Activated naive CD8-positive, alpha-beta T cell treated with anti-CD3 and anti-CD28 coated beads for 36 hours (primary cell): ENCODE results near the gene GABRQ. TPM values are rescaled to one million over a fixed set of nuclear protein-coding genes. Genes with fewer than 3 reads are reported as not detected.

ENCODE experiments used
- DNase-seq: peaks from one replicate; pipeline ENCODE4 v3.0.0; 2021
- H3K27ac Mint-ChIP-seq: one replicate; pipeline ENCODE4 v1.8.0; 2022; ENCODE audit warnings: mild to moderate bottlenecking, moderate library complexity, mixed read lengths
- H3K27me3 Mint-ChIP-seq: one replicate; pipeline ENCODE4 v1.8.0; 2022; ENCODE audit warnings: mild to moderate bottlenecking, mixed read lengths
- H3K36me3 Mint-ChIP-seq: one replicate; pipeline ENCODE4 v1.8.0; 2021; ENCODE audit warnings: mild to moderate bottlenecking, mixed read lengths
- H3K4me1 Mint-ChIP-seq: one replicate; pipeline ENCODE4 v1.8.0; 2021; ENCODE audit warnings: mixed read lengths
- H3K4me3 Mint-ChIP-seq: one replicate; pipeline ENCODE4 v1.8.0; 2022; ENCODE audit warnings: mild to moderate bottlenecking, moderate library complexity, mixed read lengths
- H3K9me3 Mint-ChIP-seq: one replicate; pipeline ENCODE4 v1.8.0; 2022; ENCODE audit warnings: mixed read lengths
- total RNA-seq, 2 experiments: library from RNA; stranded (reverse); gene quantifications; one replicate each; pipeline ENCODE4 v1.2.3, GENCODE V29; 2021

Gene GABRQ
- total RNA-seq = not detected

DNA sequence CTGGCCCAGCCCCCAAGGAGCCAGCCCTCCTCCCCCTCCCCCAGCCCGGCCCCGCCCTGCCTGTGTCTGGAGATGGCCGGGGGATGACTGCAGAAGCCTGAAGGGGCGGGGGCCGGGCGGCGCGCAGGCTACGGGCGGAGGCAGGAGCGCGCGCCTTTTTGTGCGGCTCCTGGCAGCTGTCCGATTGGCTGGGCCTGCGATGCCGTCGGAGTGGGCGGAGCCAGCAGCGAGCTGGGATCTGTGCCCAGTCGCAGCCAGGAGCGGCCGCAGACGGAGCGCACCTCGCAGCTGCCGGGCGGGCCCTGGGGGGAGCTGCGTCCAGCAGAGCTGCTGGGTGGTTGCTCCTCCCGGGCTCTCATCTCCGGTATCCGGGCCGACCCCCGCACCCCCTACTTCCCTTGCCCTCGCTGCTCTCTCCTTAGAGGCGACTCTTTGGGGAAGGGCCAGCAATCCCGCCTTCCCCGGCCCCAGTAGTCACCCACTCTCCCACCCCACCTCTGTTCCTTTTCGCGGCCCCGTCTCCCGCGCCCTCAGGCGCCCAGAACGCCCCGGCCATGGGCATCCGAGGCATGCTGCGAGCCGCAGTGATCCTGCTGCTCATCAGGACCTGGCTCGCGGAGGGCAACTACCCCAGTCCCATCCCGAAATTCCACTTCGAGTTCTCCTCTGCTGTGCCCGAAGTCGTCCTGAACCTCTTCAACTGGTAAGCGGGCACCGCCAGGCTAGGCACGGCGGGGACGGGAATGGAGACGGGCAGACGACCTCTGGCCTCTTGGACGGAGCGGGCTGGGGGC is at the start of gene GABRQ:
GABRQ (plus strand) TSS at position 247 of the 794 bp plus-strand sequence; CDS start at position 555, 308 bp downstream.
- Mint-ChIP-seq H3K27me3 (peaks cover 34% of the 10 kb centered on the region), H3K36me3 (no peaks in the 10 kb centered on the region), H3K4me3 (no peak within 1 kb of the TSS), H3K27ac (no peak within 1 kb of the TSS), H3K9me3 (no peaks in the 10 kb centered on the region), H3K4me1 (no peaks in the 10 kb centered on the region)
- DNase-seq = peak; percentile 27

DNA sequence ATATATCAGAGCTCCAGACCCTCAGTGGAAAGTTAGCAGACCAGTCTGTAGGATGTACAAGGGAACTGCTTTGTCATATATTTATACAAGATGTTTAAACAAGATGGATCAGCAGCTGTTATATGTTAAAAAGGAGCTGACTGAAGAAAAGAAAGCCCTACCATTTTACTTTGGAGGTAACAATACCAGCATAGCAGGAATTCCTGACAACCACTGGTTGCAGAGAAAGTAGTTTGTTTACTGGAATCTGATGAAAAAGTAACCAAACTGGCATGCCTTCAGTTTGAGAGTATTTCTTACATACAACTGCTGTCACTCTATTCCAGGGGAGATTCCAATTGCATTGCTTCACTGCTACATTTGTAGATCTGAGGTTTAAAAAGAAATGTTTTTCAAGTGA is 49.5 kb upstream of the GABRQ start:
- H3K36me3 Mint-ChIP-seq = no peaks in the 10 kb centered on the region
- H3K9me3 Mint-ChIP-seq = no peaks in the 10 kb centered on the region
- H3K4me3 Mint-ChIP-seq = no peak overlapping the region
- no peaks in the 10 kb centered on the region for H3K27me3 Mint-ChIP-seq
- no peaks in the 10 kb centered on the region for H3K4me1 Mint-ChIP-seq
- no peak overlapping the region for H3K27ac Mint-ChIP-seq
- no peak for DNase-seq

DNA sequence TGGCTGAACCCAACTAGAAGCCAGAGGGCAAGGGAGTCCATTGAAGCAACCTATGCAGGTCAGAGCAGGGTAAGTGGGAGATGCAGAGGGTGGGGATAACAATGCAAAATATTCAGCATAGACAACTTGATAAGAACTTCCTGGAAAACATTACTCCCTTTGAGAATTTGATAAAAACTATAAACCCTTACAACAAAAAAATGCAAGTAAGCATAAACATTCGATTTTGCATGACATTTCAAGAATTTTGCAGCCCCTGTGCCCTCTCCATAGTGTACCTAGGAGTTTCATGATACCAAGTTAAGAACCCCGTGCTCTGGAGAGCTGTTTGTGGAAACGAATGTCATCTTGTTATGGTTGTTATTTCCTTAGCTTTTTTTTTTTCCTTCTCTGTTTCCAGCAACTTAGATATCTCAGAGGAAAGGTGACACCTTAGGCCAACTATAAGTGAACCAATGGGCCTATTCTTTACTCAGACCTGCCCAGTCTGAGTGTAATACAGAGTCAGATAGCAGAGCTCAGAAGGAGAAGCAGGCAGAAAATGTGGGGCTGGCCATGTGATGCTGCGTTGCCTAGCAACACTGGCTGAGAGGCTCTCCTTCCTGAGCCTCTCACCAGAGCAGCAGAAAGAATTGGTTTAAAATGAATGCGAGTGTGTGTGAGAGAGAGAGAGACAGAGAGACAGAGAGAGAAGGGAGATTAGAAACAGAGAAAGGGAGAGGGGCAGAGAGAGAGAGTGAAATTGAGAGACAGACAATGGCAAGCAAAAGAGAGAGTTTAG is 36.7 kb upstream of the GABRQ start:
- Mint-ChIP-seq H3K27ac (no peak overlapping the region), H3K36me3 (no peaks in the 10 kb centered on the region), H3K9me3 (no peaks in the 10 kb centered on the region), H3K27me3 (peaks cover 10% of the 10 kb centered on the region), H3K4me3 (no peak overlapping the region), H3K4me1 (no peaks in the 10 kb centered on the region)
- no peak for DNase-seq

DNA sequence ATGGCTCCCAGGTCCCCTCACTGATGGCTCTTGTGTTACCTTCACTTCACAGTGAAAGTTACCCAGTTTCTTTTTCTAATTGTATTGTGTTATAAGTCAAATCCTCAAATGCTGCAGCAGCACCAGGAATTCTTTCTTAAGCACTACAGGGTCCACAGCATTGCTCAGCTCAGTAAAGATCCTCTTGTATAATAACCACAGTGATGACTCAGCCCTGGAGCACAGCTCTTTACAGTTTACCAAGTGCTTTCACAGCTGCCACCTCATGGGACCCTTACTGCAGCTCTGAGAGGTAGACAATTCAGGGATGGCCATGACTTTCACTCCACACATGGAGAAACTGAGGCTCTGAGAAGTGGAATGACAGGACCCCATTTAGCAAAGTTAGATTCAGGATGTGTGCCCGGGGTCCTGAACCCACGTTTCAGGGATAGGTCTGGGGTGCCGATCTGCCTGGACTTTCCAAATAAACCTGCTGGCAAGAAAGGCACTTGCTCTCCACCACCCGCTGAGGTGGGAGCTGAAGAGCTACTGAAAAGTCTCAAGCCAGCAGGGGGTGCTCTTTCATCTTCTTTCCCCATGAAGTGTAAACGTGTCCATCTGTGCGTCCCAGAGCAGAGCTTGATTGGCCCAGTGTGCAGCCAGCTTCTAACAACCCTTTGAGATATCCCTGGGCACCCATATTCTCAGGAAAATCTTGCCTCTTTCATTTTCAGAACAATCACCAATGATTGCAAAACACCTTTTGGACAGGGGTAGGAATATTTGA is 35.7 kb upstream of the GABRQ start:
- Mint-ChIP-seq H3K27ac (no peak overlapping the region), H3K4me3 (no peak overlapping the region), H3K4me1 (no peaks in the 10 kb centered on the region), H3K27me3 (peaks cover 6% of the 10 kb centered on the region), H3K36me3 (no peaks in the 10 kb centered on the region), H3K9me3 (no peaks in the 10 kb centered on the region)
- no peak for DNase-seq

DNA sequence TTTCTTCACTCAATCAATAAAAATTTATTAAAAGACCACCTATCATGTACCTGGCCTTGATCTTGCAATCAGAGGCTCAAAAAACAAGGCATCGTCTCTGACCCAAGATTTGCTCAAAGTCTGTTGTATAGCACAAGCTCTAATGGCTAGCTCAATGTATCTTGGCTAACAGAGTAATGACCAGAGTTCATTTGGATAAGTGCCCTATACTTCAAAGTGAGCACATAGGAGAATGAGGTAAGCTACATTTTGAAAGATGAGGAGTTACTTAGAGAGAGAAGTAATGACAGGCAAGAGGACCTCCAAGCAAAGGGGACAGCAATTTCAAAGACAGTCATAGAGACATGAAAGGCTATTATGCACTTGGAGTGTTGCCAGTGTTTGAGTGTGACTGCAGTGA is 22.9 kb upstream of the GABRQ start:
- no peaks in the 10 kb centered on the region for H3K4me1 Mint-ChIP-seq
- H3K27me3 Mint-ChIP-seq = peaks cover 4% of the 10 kb centered on the region
- H3K4me3 Mint-ChIP-seq = no peak overlapping the region
- DNase-seq = no peak
- no peaks in the 10 kb centered on the region for H3K36me3 Mint-ChIP-seq
- no peak overlapping the region for H3K27ac Mint-ChIP-seq
- no peaks in the 10 kb centered on the region for H3K9me3 Mint-ChIP-seq

- no peak overlapping the region for H3K4me3 Mint-ChIP-seq
- no peaks in the 10 kb centered on the region for H3K4me1 Mint-ChIP-seq
- DNase-seq = no peak
- no peak overlapping the region for H3K27ac Mint-ChIP-seq
- H3K27me3 Mint-ChIP-seq = peaks cover 4% of the 10 kb centered on the region
- no peaks in the 10 kb centered on the region for H3K9me3 Mint-ChIP-seq
- H3K36me3 Mint-ChIP-seq = no peaks in the 10 kb centered on the region
These were observed 17.8 kb upstream of the GABRQ start for GRCh38 chrX:152619897-152620296.

DNA sequence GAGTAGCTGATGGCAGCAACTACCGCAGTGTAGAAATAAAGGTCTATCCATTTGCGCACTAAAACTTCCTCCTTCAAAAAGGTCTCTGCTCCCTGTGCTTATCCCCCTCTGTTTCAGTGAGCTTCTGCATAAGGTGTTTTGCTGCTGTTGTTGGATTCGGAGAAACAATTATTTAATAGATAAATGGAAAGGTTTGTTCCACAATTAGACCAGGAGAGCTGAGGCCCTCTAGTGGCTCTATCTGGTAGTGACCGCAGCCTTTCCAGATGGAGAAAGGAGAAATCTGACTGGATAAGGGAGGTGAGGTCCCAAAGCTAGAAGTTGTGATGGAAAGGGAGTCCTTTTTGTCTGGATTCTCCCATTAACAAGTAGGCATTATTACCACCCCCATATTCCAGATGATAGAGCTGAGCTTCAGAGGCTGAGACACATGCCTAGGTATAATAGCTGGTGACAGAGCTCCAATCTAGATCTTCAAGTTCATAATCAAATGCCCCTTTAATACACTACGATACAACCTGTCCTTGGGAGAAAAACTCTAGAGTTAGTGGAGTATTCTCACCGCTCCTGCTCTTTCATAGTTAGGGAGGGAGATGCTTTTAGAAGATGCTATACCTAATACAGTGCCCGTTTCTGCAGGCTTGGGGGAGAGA is 5.1 kb upstream of the GABRQ start:
- Mint-ChIP-seq H3K36me3 (no peaks in the 10 kb centered on the region), H3K27ac (no peak overlapping the region), H3K4me3 (no peak overlapping the region), H3K27me3 (peaks cover 29% of the 10 kb centered on the region), H3K9me3 (no peaks in the 10 kb centered on the region), H3K4me1 (no peaks in the 10 kb centered on the region)
- DNase-seq = peak; percentile 17

- H3K27ac Mint-ChIP-seq = no peak overlapping the region
- no peak overlapping the region for H3K4me3 Mint-ChIP-seq
- H3K36me3 Mint-ChIP-seq = no peaks in the 10 kb centered on the region
- H3K27me3 Mint-ChIP-seq = peaks cover 39% of the 10 kb centered on the region
- DNase-seq = no peak
- H3K9me3 Mint-ChIP-seq = no peaks in the 10 kb centered on the region
- H3K4me1 Mint-ChIP-seq = no peaks in the 10 kb centered on the region
These were observed 1.8 kb upstream of the GABRQ start for GRCh38 chrX:152635941-152636340.

DNA sequence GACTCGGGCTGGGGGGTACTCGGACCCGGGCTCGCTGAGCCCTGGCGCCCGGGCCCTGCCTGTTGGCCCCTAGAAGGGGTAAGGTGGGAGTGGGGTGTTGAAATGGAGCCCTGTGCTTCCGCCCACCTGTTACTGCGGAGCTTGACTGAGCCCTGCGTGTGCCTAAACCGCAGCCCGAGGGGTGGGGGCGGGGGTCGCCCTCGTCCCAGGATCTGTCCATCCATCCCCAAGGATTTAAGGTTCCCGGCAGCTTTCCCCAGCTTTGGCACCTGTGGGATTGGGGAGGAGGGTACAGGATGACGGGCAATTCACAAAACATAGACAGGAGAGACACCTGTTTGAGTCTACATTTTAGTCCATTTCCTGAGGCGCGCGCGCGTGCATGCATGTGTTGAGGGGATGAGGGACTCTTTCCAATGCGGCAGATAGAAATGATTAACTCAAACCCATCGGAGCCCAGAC is 779 bp downstream of the GABRQ start:
- H3K4me3 Mint-ChIP-seq = no peak overlapping the region
- peaks cover 33% of the 10 kb centered on the region for H3K27me3 Mint-ChIP-seq
- no peak for DNase-seq
- H3K36me3 Mint-ChIP-seq = no peaks in the 10 kb centered on the region
- H3K9me3 Mint-ChIP-seq = no peaks in the 10 kb centered on the region
- H3K4me1 Mint-ChIP-seq = no peaks in the 10 kb centered on the region
- no peak overlapping the region for H3K27ac Mint-ChIP-seq

GRCh38 chrX:152639426-152639825 is 1.7 kb downstream of the GABRQ start:
- no peak overlapping the region for H3K4me3 Mint-ChIP-seq
- no peaks in the 10 kb centered on the region for H3K36me3 Mint-ChIP-seq
- H3K27ac Mint-ChIP-seq = no peak overlapping the region
- peaks cover 28% of the 10 kb centered on the region for H3K27me3 Mint-ChIP-seq
- H3K4me1 Mint-ChIP-seq = no peaks in the 10 kb centered on the region
- no peaks in the 10 kb centered on the region for H3K9me3 Mint-ChIP-seq
- DNase-seq = no peak

DNA sequence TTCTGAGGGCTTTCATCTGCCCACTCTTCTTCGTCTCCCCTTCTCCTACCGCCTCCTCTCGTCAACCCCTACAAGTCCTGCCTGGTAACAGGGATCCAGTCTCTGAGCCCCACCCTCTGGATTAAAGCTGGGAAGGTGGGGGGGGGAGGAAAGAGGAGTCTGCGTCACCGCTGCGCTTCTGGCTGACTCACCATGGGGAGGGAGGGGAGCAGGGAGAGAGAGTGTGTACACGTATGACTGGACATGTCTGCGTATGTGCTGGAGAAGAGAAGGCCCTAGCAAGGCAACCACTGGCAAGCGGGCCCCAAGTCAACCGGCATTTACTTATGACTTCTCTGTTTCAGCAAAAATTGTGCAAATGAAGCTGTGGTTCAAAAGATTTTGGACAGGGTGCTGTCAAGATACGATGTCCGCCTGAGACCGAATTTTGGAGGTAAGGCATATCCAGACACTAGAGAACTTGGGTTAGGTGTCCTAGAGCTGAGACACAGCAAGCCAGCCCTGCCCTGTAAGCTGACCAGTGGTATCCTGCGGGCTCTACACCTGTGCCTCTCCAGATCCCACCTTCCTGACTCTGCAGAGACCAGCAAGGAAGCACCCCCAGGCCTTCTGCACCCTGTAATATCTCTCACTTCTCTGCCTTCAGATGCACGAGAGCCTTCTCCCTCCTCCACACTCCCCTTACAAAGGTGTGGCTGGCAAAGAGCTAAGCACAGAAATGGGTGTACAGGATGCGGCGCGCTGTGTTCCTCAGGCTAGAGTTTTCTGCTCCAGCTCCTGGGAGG is 2.5 kb downstream of the GABRQ start:
- Mint-ChIP-seq H3K4me1 (no peaks in the 10 kb centered on the region), H3K9me3 (no peaks in the 10 kb centered on the region), H3K4me3 (no peak overlapping the region), H3K36me3 (no peaks in the 10 kb centered on the region), H3K27me3 (peaks cover 28% of the 10 kb centered on the region), H3K27ac (no peak overlapping the region)
- no peak for DNase-seq

DNA sequence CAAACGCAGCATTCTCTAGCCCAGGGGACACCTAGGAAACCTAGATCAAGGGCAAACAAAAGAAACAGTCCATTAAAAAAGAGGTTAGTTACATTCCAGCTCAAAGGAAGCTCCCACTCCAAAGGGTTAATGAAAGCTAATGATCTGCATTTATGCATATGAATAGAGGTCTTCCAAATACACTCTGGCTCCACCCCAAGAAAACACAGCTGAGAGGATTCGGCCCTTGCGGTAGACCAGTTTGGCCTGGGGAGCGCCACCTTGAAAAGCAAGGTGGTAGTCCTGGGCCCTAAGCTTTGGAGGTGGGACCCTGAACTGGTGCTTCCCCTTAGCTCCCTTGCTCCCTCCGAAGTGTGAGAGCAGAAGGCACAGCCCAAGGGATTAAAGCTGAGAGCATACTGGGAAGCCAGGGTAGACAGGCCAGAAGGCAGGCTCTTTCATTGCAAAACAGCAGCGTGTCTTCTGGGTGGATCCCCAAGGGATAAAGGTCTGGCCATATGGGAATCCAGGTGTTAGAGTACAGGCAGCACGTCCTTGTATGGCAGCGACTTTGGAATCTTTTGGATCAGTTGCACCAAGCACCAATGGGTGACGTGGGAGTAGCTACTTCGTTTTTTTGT is 3.7 kb downstream of the GABRQ start:
- H3K27me3 Mint-ChIP-seq = peaks cover 26% of the 10 kb centered on the region

DNA sequence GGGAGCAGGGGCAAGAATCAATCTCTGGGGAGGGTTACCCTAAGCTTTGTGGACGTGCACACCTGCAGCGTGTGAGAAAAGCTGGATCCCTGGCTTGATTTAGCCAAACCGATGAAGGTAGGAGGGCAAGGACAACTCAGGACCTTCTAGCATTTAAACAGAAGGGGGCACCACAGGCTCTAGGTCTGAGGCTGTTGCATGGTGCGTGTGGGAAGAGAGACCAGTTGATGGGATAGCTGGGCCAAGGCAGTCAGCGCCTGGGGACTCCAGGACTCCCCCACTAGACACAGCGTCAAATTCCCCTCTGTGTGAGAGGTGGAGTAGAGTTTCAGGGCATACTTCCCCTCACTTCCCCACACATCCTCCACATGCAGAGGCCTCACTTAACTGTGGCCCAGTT is 4.3 kb downstream of the GABRQ start:
- Mint-ChIP-seq H3K36me3 (no peaks in the 10 kb centered on the region), H3K4me1 (no peaks in the 10 kb centered on the region), H3K27me3 (peaks cover 19% of the 10 kb centered on the region), H3K27ac (no peak overlapping the region), H3K9me3 (no peaks in the 10 kb centered on the region), H3K4me3 (no peak overlapping the region)
- DNase-seq = no peak

More for the DNA sequence above, 3.7 kb downstream of the GABRQ start:
- H3K36me3 Mint-ChIP-seq = no peaks in the 10 kb centered on the region
- H3K9me3 Mint-ChIP-seq = no peaks in the 10 kb centered on the region
- H3K4me1 Mint-ChIP-seq = no peaks in the 10 kb centered on the region
- no peak for DNase-seq
- H3K27ac Mint-ChIP-seq = no peak overlapping the region
- H3K4me3 Mint-ChIP-seq = no peak overlapping the region
